ENCODE data around the gene RBSN.

Gene RBSN

DNA sequence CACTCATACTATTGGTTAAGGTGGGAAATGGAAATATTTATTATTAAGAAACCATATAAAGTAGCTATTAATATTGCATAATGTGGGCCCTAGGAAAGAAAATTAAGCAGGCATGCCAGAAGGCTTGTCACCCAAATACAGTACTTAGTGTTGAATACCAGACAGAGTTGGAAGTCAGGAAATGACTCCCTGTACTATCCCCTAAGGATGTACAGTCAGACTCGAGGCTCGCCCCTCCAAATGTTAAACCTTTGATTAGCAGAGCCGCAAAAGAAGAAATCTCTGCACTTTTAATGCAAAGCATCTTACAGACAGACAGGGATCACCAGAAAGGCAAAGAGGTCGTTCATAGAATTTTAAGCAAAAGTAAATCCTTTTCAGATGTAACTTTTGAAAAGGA lies 11.3 kb upstream of the RBSN start:
- TF ChIP-seq, protein P1, sequence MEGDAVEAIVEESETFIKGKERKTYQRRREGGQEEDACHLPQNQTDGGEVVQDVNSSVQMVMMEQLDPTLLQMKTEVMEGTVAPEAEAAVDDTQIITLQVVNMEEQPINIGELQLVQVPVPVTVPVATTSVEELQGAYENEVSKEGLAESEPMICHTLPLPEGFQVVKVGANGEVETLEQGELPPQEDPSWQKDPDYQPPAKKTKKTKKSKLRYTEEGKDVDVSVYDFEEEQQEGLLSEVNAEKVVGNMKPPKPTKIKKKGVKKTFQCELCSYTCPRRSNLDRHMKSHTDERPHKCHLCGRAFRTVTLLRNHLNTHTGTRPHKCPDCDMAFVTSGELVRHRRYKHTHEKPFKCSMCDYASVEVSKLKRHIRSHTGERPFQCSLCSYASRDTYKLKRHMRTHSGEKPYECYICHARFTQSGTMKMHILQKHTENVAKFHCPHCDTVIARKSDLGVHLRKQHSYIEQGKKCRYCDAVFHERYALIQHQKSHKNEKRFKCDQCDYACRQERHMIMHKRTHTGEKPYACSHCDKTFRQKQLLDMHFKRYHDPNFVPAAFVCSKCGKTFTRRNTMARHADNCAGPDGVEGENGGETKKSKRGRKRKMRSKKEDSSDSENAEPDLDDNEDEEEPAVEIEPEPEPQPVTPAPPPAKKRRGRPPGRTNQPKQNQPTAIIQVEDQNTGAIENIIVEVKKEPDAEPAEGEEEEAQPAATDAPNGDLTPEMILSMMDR (IDR thresholded peaks at IDR 0.05; ENCODE audit: borderline replicate concordance, control extremely low read depth, extremely low read depth, insufficient read depth, missing control alignments) = no peak
- DNase-seq (ENCODE audit: low spot score) = no peak
- in situ Hi-C loops (cut with MboI; ENCODE audit: low sequenced_read_pairs, unreplicated experiment) = loop anchor here (10.0 kb wide), 1 partner anchor 275 kb away; no protein-coding TSS in a partner anchor

- TF ChIP-seq, protein P1 (IDR thresholded peaks at IDR 0.05; ENCODE audit: borderline replicate concordance, control extremely low read depth, extremely low read depth, insufficient read depth, missing control alignments) = no peak
- DNase-seq (ENCODE audit: low spot score) = no peak
- in situ Hi-C loops (cut with MboI; ENCODE audit: low sequenced_read_pairs, unreplicated experiment) = no loop called here
Measured at GRCh38 chr3:15108869-15109268, 9.9 kb upstream of the RBSN start.

DNA sequence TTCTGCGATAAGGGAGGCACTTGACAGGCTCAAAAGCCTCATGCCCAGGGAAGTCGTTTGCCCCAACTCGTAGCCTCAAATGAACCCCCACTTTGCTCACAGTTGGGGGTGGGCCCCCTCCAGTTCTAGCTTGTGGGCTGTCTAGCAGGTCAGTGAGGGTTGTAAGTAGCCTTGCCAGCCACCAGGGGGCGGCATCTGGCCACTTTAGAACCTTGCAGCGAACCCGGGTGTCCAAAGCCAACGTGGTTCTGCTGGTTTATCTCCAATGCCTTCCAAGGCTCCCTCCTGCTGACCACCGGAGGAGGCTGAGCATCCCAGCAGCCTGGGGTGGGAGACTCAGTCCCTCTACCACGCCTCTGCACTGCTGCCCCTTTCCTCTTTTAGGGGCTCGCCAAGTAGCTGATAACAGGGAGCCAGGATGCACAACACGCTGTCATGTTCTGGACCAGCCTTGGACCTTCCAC lies 9.2 kb upstream of the RBSN start:
- TF ChIP-seq, protein P1 (IDR thresholded peaks at IDR 0.05; ENCODE audit: borderline replicate concordance, control extremely low read depth, extremely low read depth, insufficient read depth, missing control alignments) = peak; percentile 89
- in situ Hi-C loops (cut with MboI; ENCODE audit: low sequenced_read_pairs, unreplicated experiment) = no loop called here
- DNase-seq (ENCODE audit: low spot score) = peak; percentile 88

- DNase-seq (ENCODE audit: low spot score) = no peak
- TF ChIP-seq, protein P1 (IDR thresholded peaks at IDR 0.05; ENCODE audit: borderline replicate concordance, control extremely low read depth, extremely low read depth, insufficient read depth, missing control alignments) = no peak
- in situ Hi-C loops (cut with MboI; ENCODE audit: low sequenced_read_pairs, unreplicated experiment) = no loop called here
Measured at GRCh38 chr3:15107075-15107947, 8.4 kb upstream of the RBSN start.

DNA sequence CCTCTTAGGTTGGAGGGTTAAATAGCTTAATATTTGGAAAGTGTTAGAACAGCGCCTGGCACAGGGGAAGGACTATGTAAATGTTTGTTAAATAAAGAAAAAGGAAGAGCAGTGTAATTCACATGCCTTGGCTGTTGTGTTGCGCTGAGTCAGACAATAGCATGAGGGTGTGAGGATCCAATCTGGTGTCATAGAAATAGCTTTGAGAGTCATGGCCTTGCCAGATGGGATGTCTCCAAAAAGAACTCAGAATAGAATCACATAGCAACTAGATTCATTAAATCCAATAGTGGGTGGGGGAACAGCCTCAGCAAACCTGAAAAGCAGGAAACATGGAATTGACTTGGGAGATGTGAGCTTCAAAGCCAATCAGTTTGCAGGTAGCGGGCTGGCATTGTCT lies 3.9 kb upstream of the RBSN start:
- TF ChIP-seq, protein P1 (IDR thresholded peaks at IDR 0.05; ENCODE audit: borderline replicate concordance, control extremely low read depth, extremely low read depth, insufficient read depth, missing control alignments) = no peak
- DNase-seq (ENCODE audit: low spot score) = no peak
- in situ Hi-C loops (cut with MboI; ENCODE audit: low sequenced_read_pairs, unreplicated experiment) = no loop called here

DNA sequence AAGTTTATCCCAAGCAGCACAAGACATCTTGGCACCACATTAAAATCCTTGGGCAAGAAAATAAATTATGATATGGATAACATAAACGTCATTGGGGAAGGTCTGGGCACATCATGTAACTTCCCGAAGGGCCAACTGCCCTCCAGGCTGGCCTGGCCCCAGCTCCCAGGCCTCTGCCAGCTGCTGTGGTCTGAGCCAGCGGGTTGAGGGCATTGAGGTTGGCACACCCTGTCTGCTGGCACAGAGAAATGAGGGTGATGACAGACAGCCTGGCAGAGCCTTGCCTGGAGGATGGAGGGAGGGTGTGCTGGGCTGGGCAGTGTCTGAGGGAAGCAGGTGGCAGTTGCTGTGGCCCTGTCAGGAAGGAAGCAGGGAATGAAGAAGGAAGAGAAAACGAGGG lies 3.3 kb upstream of the RBSN start:
- in situ Hi-C loops (cut with MboI; ENCODE audit: low sequenced_read_pairs, unreplicated experiment) = no loop called here
- DNase-seq (ENCODE audit: low spot score) = no peak
- TF ChIP-seq, protein P1 (IDR thresholded peaks at IDR 0.05; ENCODE audit: borderline replicate concordance, control extremely low read depth, extremely low read depth, insufficient read depth, missing control alignments) = no peak

All from GM13976 (cell line).